Right lobe of liver (tissue), 4 donors: ENCODE results near the gene PGAM5.

Source experiments
- CTCF ChIP-seq, 4 donors: fragments of 200-600 bp in 3 of 4; fragments of 450-650 bp in 1 of 4; IDR thresholded peaks; one replicate each; pipeline versions ENCODE4 v1.5.1 to v1.8.0; 2016 to 2022; ENCODE audit warnings: antibody characterized with exemption in 4 of 4, mild to moderate bottlenecking in 2 of 4
- POLR2A ChIP-seq: fragments of 450-650 bp; IDR thresholded peaks from one replicate; pipeline ENCODE4 v1.6.1; 2017; ENCODE audit warnings: antibody characterized with exemption, mild to moderate bottlenecking
- donor health status: DM: no; HTN: no; CAD: no.
- donor health status: DM: no; HTN: no; CAD: no.
- donor health status: DM: no; HTN: yes; CAD: no.

- TF ChIP-seq POLR2A: no peak
- TF ChIP-seq CTCF (IDR thresholded peaks at IDR 0.05): no peak
Observed at GRCh38 chr12:132668191-132669088, 42.2 kb upstream of the PGAM5 start.
